HG03045 (cell line): ENCODE measurements around the gene CXCL6.

Source experiments
- ATAC-seq: cut with Tn5 transposase; IDR thresholded peaks from one replicate; pipeline ENCODE4 v1.9.1; 2021; ENCODE audit warnings: mild to moderate bottlenecking, moderate library complexity; ENCODE audit not compliant: unreplicated experiment

The CXCL6 gene

GRCh38 chr4:73841243-73841925 is 4.9 kb downstream of the CXCL6 start:
- ATAC-seq = no peak

GRCh38 chr4:73842696-73843095 is 6.2 kb downstream of the CXCL6 start:
- ATAC-seq = no peak

GRCh38 chr4:73843369-73843768 is 6.9 kb downstream of the CXCL6 start:
- no peak for ATAC-seq

GRCh38 chr4:73844345-73844744 is 7.9 kb downstream of the CXCL6 start:
- ATAC-seq = no peak

GRCh38 chr4:73844806-73845205 is 8.3 kb downstream of the CXCL6 start:
- ATAC-seq = no peak

GRCh38 chr4:73847526-73848182 is 11.2 kb downstream of the CXCL6 start:
- ATAC-seq = no peak

GRCh38 chr4:73848183-73848777 is 11.8 kb downstream of the CXCL6 start:
- ATAC-seq = no peak

- no peak for ATAC-seq
Measured at GRCh38 chr4:73850261-73850970, 13.9 kb downstream of the CXCL6 start.

GRCh38 chr4:73851293-73851692 is 14.8 kb downstream of the CXCL6 start:
- no peak for ATAC-seq

- no peak for ATAC-seq
Measured at GRCh38 chr4:73852771-73853170, 16.3 kb downstream of the CXCL6 start.

- no peak for ATAC-seq
Measured at GRCh38 chr4:73853246-73853704, 16.8 kb downstream of the CXCL6 start, which contains the start of gene PF4V1. Gene PF4V1 (plus strand): TSS chr4:73853296. CDS start chr4:73853363, 67 bp downstream.

GRCh38 chr4:73853718-73854473 is 17.4 kb downstream of the CXCL6 start:
- ATAC-seq = no peak

GRCh38 chr4:73855406-73855805 is 18.9 kb downstream of the CXCL6 start:
- no peak for ATAC-seq

- ATAC-seq = no peak
Measured at GRCh38 chr4:73856518-73856917, 20.0 kb downstream of the CXCL6 start.

- ATAC-seq = no peak
Measured at GRCh38 chr4:73859614-73860088, 23.2 kb downstream of the CXCL6 start.

- no peak for ATAC-seq
Measured at GRCh38 chr4:73860181-73860580, 23.7 kb downstream of the CXCL6 start.

GRCh38 chr4:73860917-73861316 is 24.4 kb downstream of the CXCL6 start:
- ATAC-seq = no peak

- no peak for ATAC-seq
Measured at GRCh38 chr4:73862322-73862721, 25.8 kb downstream of the CXCL6 start.

GRCh38 chr4:73864365-73864764 is 27.9 kb downstream of the CXCL6 start:
- no peak for ATAC-seq

- no peak for ATAC-seq
Measured at GRCh38 chr4:73864961-73865360, 28.5 kb downstream of the CXCL6 start.
